Measurements from ENCODE around the gene GNAO1.

The GNAO1 gene

GRCh38 chr16:56258508-56259424 lies 67.5 kb downstream of the GNAO1 start:
- intact Hi-C loops (cut with DNase I; ENCODE audit: low total_unique reads), result no loop called here

DNA sequence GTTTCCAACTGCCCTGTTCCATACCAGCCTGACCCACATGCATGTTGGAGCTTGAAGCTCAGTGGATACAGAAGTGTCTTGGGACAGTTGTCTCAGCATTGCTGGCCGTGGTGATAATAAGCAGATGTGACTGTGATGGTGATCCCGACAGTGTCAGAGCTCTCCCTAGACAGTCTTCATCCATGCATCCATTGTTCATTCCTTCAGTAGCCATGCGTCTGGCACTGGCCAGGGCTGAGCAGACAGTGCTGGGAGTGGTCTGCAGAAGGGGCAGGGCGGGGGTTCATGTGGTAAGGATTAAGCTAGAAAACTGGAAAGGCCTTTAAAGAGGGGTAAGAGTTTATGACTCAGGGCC lies 68.1 kb downstream of the GNAO1 start:
- no peaks in the 10 kb centered on the region for H3K36me3 ChIP-seq
- H3K27me3 ChIP-seq, result no peaks in the 10 kb centered on the region
- peak overlapping the region in 1 of 2 donors; percentile 70 for H3K27ac ChIP-seq
- DNase-seq, result peak in 1 of 2 donors; percentile 47
- peaks cover 0 to 68% (median 28%) of the 10 kb centered on the region in 4 donors for H3K4me1 ChIP-seq
- no peak overlapping the region for H3K4me3 ChIP-seq
- no peaks in the 10 kb centered on the region for H3K9me3 ChIP-seq
- TF ChIP-seq, protein P1, sequence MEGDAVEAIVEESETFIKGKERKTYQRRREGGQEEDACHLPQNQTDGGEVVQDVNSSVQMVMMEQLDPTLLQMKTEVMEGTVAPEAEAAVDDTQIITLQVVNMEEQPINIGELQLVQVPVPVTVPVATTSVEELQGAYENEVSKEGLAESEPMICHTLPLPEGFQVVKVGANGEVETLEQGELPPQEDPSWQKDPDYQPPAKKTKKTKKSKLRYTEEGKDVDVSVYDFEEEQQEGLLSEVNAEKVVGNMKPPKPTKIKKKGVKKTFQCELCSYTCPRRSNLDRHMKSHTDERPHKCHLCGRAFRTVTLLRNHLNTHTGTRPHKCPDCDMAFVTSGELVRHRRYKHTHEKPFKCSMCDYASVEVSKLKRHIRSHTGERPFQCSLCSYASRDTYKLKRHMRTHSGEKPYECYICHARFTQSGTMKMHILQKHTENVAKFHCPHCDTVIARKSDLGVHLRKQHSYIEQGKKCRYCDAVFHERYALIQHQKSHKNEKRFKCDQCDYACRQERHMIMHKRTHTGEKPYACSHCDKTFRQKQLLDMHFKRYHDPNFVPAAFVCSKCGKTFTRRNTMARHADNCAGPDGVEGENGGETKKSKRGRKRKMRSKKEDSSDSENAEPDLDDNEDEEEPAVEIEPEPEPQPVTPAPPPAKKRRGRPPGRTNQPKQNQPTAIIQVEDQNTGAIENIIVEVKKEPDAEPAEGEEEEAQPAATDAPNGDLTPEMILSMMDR (IDR thresholded peaks at IDR 0.05), result no peak
- intact Hi-C loops (cut with DNase I; ENCODE audit: low total_unique reads), result no loop called here

More at GRCh38 chr16:56258508-56259424, 67.5 kb downstream of the GNAO1 start:
- H3K4me3 ChIP-seq, result no peak overlapping the region
- peak in 1 of 2 donors; percentile 52 for DNase-seq
- TF ChIP-seq, protein P1 (IDR thresholded peaks at IDR 0.05), result no peak
- no peaks in the 10 kb centered on the region for H3K9me3 ChIP-seq
- H3K4me1 ChIP-seq, result peaks cover 0 to 64% (median 24%) of the 10 kb centered on the region in 4 donors
- no peaks in the 10 kb centered on the region for H3K36me3 ChIP-seq
- H3K27ac ChIP-seq, result peak overlapping the region; percentile 25 to 57
- no peaks in the 10 kb centered on the region for H3K27me3 ChIP-seq

- Histone ChIP-seq H3K36me3 (no peaks in the 10 kb centered on the region), H3K9me3 (no peaks in the 10 kb centered on the region), H3K4me1 (peaks cover 0 to 66% (median 28%) of the 10 kb centered on the region in 4 donors), H3K27me3 (no peaks in the 10 kb centered on the region), H3K4me3 (no peak overlapping the region), H3K27ac (peak overlapping the region; percentile 50 to 70)
- TF ChIP-seq, protein P1 (IDR thresholded peaks at IDR 0.05), result no peak
- intact Hi-C loops (cut with DNase I; ENCODE audit: low total_unique reads), result no loop called here
- peak in 1 of 2 donors; percentile 58 for DNase-seq
These were observed 69.3 kb downstream of the GNAO1 start for GRCh38 chr16:56260378-56261160.

DNA sequence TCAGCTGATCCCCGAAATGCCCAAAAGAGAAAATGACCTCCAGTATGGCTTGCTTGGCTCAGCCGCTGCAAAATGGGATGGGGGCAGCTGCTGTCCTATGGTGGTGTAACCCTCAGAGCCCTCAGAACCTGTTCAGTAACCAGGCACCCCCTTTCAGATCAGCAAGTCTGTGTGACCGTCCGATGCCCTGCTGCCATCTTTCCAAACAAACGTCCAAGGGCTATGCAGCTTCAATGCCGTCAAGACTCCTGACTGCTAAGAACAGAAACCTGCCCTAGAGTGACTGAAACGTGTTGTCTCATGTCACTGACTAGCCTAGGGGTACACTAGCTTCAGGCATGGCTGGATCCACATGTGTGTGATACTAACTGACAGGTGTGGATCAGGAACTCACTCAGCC lies 70.4 kb downstream of the GNAO1 start:
- Histone ChIP-seq H3K36me3 (no peaks in the 10 kb centered on the region), H3K4me3 (no peak overlapping the region), H3K27me3 (no peaks in the 10 kb centered on the region), H3K4me1 (peaks cover 0 to 63% (median 28%) of the 10 kb centered on the region in 4 donors), H3K9me3 (no peaks in the 10 kb centered on the region), H3K27ac (peak overlapping the region; percentile 50 to 70)
- intact Hi-C loops (cut with DNase I; ENCODE audit: low total_unique reads), result no loop called here
- peak in 1 of 2 donors; percentile 17 for DNase-seq
- TF ChIP-seq, protein P1 (IDR thresholded peaks at IDR 0.05), result no peak

GRCh38 chr16:56262148-56262547 lies 70.9 kb downstream of the GNAO1 start:
- TF ChIP-seq, protein P1 (IDR thresholded peaks at IDR 0.05), result no peak
- intact Hi-C loops (cut with DNase I; ENCODE audit: low total_unique reads), result no loop called here
- Histone ChIP-seq H3K4me3 (no peak overlapping the region), H3K36me3 (no peaks in the 10 kb centered on the region), H3K27ac (peak overlapping the region in 1 of 2 donors; percentile 70), H3K9me3 (no peaks in the 10 kb centered on the region), H3K4me1 (peaks cover 0 to 58% (median 23%) of the 10 kb centered on the region in 4 donors), H3K27me3 (no peaks in the 10 kb centered on the region)
- DNase-seq, result peak in 1 of 2 donors; percentile 60
